ENCODE measurements around the gene PARM1. TPM values are rescaled to one million over a fixed set of nuclear protein-coding genes. Genes with fewer than 3 reads are reported as not detected.

PARM1 gene
- total RNA-seq, 2 donors from 2014 or later, result 88.9 to 231 TPM

GRCh38 chr4:75002381-75002780 lies 69.5 kb downstream of the PARM1 start:
- Histone ChIP-seq H3K27ac (no peak overlapping the region), H3K36me3 (no peaks in the 10 kb centered on the region), H3K4me3 (no peak overlapping the region), H3K27me3 (no peaks in the 10 kb centered on the region), H3K4me1 (peaks cover 0 to 25% of the 10 kb centered on the region in 2 donors), H3K9me3 (peaks cover 0 to 3% of the 10 kb centered on the region in 2 donors)
- DNase-seq (ENCODE audit: low spot score), result no peak
- no peak for TF ChIP-seq CTCF (IDR thresholded peaks at IDR 0.05)

GRCh38 chr4:75003979-75004378 lies 71.1 kb downstream of the PARM1 start:
- peak overlapping the region in 1 of 2 donors; percentile 11 for H3K27ac ChIP-seq
- no peaks in the 10 kb centered on the region for H3K36me3 ChIP-seq
- no peak for DNase-seq (ENCODE audit: low spot score)
- H3K27me3 ChIP-seq, result no peaks in the 10 kb centered on the region
- H3K9me3 ChIP-seq, result peaks cover 0 to 10% of the 10 kb centered on the region in 2 donors
- peaks cover 0 to 22% of the 10 kb centered on the region in 2 donors for H3K4me1 ChIP-seq
- no peak for TF ChIP-seq CTCF (IDR thresholded peaks at IDR 0.05)
- H3K4me3 ChIP-seq, result no peak overlapping the region

GRCh38 chr4:75004755-75005668 lies 72.1 kb downstream of the PARM1 start:
- no peaks in the 10 kb centered on the region for H3K27me3 ChIP-seq
- H3K9me3 ChIP-seq, result peaks cover 0 to 10% of the 10 kb centered on the region in 2 donors
- H3K4me3 ChIP-seq, result no peak overlapping the region
- H3K36me3 ChIP-seq, result no peaks in the 10 kb centered on the region
- peak overlapping the region; percentile 11 to 59 for H3K27ac ChIP-seq
- H3K4me1 ChIP-seq, result peaks cover 0 to 17% of the 10 kb centered on the region in 2 donors
- DNase-seq (ENCODE audit: low spot score), result no peak
- TF ChIP-seq CTCF (IDR thresholded peaks at IDR 0.05), result no peak

GRCh38 chr4:75005727-75006126 lies 72.8 kb downstream of the PARM1 start:
- H3K27ac ChIP-seq, result peak overlapping the region; percentile 8 to 59
- peaks cover 0 to 10% of the 10 kb centered on the region in 2 donors for H3K9me3 ChIP-seq
- H3K4me1 ChIP-seq, result peaks cover 0 to 17% of the 10 kb centered on the region in 2 donors
- H3K4me3 ChIP-seq, result no peak overlapping the region
- H3K27me3 ChIP-seq, result no peaks in the 10 kb centered on the region
- TF ChIP-seq CTCF (IDR thresholded peaks at IDR 0.05), result no peak
- no peaks in the 10 kb centered on the region for H3K36me3 ChIP-seq
- DNase-seq (ENCODE audit: low spot score), result no peak

- Histone ChIP-seq H3K36me3 (peaks cover 7% of the 10 kb centered on the region), H3K9me3 (peaks cover 0 to 10% of the 10 kb centered on the region in 2 donors), H3K27me3 (no peaks in the 10 kb centered on the region), H3K27ac (no peak overlapping the region), H3K4me1 (peaks cover 0 to 17% of the 10 kb centered on the region in 2 donors), H3K4me3 (no peak overlapping the region)
- no peak for TF ChIP-seq CTCF (IDR thresholded peaks at IDR 0.05)
- no peak for DNase-seq (ENCODE audit: low spot score)
These were observed 75.0 kb downstream of the PARM1 start for GRCh38 chr4:75007891-75008290.

Measured in right atrium auricular region (tissue), 2 donors.